HTERT RPE-1 (cell line): ENCODE results near the gene RABGAP1L.
"Not testable (repeated sequence)": the region's sequence is repeated elsewhere in the genome, so short reads cannot be mapped to it uniquely, and the experiment has no call there.

Experiments
- in situ Hi-C: fragments of 300-500 bp; cut with MboI; formaldehyde crosslinking; loops from 4 replicates; pipeline ENCODE4 v1.14.3; 2020; ENCODE audit warnings: low sequenced_read_pairs

RABGAP1L gene

GRCh38 chr1:174358344-174358743, 199.0 kb downstream of the RABGAP1L start:
- in situ Hi-C loops: no loop called here

GRCh38 chr1:174358786-174359453, 199.6 kb downstream of the RABGAP1L start:
- in situ Hi-C loops: no loop called here

- in situ Hi-C loops: no loop called here
Observed at GRCh38 chr1:174359454-174359805, 200.1 kb downstream of the RABGAP1L start.

GRCh38 chr1:174364996-174365736, 205.8 kb downstream of the RABGAP1L start:
- in situ Hi-C loops: no loop called here

- in situ Hi-C loops: no loop called here
Observed at GRCh38 chr1:174366946-174367345, 207.6 kb downstream of the RABGAP1L start.

GRCh38 chr1:174367892-174368291, 208.6 kb downstream of the RABGAP1L start:
- in situ Hi-C loops: no loop called here

- in situ Hi-C loops: no loop called here
Observed at GRCh38 chr1:174376030-174376429, 216.7 kb downstream of the RABGAP1L start.

- in situ Hi-C loops: no loop called here
Observed at GRCh38 chr1:174391716-174392115, 232.4 kb downstream of the RABGAP1L start.

GRCh38 chr1:174393885-174394284, 234.6 kb downstream of the RABGAP1L start:
- in situ Hi-C loops: no loop called here

- in situ Hi-C loops: no loop called here
Observed at GRCh38 chr1:174397261-174397660, 237.9 kb downstream of the RABGAP1L start.

- in situ Hi-C loops: no loop called here
Observed at GRCh38 chr1:174398246-174398645, 238.9 kb downstream of the RABGAP1L start.

GRCh38 chr1:174399211-174399610, 239.9 kb downstream of the RABGAP1L start:
- in situ Hi-C loops: no loop called here

GRCh38 chr1:174401075-174401474, 241.8 kb downstream of the RABGAP1L start:
- in situ Hi-C loops: no loop called here

- in situ Hi-C loops: no loop called here
Observed at GRCh38 chr1:174405219-174405618, 245.9 kb downstream of the RABGAP1L start.

GRCh38 chr1:174406421-174406820, 247.1 kb downstream of the RABGAP1L start:
- in situ Hi-C loops: no loop called here

GRCh38 chr1:174407665-174408064, 248.3 kb downstream of the RABGAP1L start:
- in situ Hi-C loops: no loop called here

- in situ Hi-C loops: no loop called here
Observed at GRCh38 chr1:174408146-174408545, 248.8 kb downstream of the RABGAP1L start.

- in situ Hi-C loops: not testable (repeated sequence)
Observed at GRCh38 chr1:174409801-174410200, 250.5 kb downstream of the RABGAP1L start.

GRCh38 chr1:174413632-174414031, 254.3 kb downstream of the RABGAP1L start:
- in situ Hi-C loops: no loop called here

GRCh38 chr1:174414203-174414602, 254.9 kb downstream of the RABGAP1L start:
- in situ Hi-C loops: no loop called here

GRCh38 chr1:174415506-174415905, 256.2 kb downstream of the RABGAP1L start:
- in situ Hi-C loops: no loop called here

GRCh38 chr1:174417921-174418320, 258.6 kb downstream of the RABGAP1L start:
- in situ Hi-C loops: no loop called here

GRCh38 chr1:174425121-174425520, 265.8 kb downstream of the RABGAP1L start:
- in situ Hi-C loops: no loop called here
